GM06990 (cell line): ENCODE results near the gene YIPF2.

Experiments used
- DNase-seq: peaks from one replicate; pipeline ENCODE4 v3.0.0-alpha.2; 2011; ENCODE audit not compliant: insufficient read length; ENCODE audit errors: extremely low read depth
- H3K27me3 ChIP-seq: replicated peaks from 2 replicates; pipeline ENCODE4 v1.6.0; 2011; ENCODE audit warnings: low read length; ENCODE audit not compliant: control insufficient read depth, insufficient read depth
- H3K36me3 ChIP-seq: 2 replicates; pipeline ENCODE4 v1.5.1; 2011; ENCODE audit warnings: low read length; ENCODE audit not compliant: control insufficient read depth, insufficient read depth
- H3K4me3 ChIP-seq: replicated peaks from 2 replicates; pipeline ENCODE4 v1.5.1; 2011; ENCODE audit warnings: low read depth, mild to moderate bottlenecking, control low read depth, low read length
- TF ChIP-seq, protein P1 (sequence below): IDR thresholded peaks from 2 replicates; pipeline ENCODE4 v1.5.1; 2011; ENCODE audit warnings: low read length, control low read depth, mild to moderate bottlenecking, inconsistent platforms; ENCODE audit not compliant: insufficient read depth, poor library complexity, severe bottlenecking

YIPF2 gene

DNA sequence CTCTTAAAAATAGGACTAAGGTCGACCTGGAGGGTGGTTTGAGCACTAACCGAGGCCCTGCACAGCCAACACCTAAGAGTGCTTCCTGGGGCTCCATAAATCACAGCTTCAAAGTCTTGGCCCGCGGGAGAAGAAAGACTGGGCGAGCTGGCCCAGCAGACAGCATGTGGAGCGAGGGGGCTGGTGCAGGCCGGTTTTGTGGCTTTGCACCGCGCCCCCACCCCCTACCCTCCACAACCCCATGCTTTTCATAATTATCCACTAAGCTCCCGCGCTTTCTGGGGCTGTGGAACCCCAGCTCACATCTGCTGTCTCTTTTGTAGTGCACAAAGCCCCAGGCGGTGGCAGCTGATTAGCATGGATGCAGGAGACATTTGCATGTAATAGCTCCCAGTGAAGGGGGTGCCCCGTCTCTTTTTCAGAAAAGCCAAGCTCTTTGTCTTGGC, 40.0 kb downstream of the YIPF2 start:
- no peaks in the 10 kb centered on the region for H3K27me3 ChIP-seq
- peaks cover 4% of the 10 kb centered on the region for H3K36me3 ChIP-seq
- TF ChIP-seq, protein P1, sequence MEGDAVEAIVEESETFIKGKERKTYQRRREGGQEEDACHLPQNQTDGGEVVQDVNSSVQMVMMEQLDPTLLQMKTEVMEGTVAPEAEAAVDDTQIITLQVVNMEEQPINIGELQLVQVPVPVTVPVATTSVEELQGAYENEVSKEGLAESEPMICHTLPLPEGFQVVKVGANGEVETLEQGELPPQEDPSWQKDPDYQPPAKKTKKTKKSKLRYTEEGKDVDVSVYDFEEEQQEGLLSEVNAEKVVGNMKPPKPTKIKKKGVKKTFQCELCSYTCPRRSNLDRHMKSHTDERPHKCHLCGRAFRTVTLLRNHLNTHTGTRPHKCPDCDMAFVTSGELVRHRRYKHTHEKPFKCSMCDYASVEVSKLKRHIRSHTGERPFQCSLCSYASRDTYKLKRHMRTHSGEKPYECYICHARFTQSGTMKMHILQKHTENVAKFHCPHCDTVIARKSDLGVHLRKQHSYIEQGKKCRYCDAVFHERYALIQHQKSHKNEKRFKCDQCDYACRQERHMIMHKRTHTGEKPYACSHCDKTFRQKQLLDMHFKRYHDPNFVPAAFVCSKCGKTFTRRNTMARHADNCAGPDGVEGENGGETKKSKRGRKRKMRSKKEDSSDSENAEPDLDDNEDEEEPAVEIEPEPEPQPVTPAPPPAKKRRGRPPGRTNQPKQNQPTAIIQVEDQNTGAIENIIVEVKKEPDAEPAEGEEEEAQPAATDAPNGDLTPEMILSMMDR = no peak
- no peak overlapping the region for H3K4me3 ChIP-seq
- DNase-seq = no peak

DNA sequence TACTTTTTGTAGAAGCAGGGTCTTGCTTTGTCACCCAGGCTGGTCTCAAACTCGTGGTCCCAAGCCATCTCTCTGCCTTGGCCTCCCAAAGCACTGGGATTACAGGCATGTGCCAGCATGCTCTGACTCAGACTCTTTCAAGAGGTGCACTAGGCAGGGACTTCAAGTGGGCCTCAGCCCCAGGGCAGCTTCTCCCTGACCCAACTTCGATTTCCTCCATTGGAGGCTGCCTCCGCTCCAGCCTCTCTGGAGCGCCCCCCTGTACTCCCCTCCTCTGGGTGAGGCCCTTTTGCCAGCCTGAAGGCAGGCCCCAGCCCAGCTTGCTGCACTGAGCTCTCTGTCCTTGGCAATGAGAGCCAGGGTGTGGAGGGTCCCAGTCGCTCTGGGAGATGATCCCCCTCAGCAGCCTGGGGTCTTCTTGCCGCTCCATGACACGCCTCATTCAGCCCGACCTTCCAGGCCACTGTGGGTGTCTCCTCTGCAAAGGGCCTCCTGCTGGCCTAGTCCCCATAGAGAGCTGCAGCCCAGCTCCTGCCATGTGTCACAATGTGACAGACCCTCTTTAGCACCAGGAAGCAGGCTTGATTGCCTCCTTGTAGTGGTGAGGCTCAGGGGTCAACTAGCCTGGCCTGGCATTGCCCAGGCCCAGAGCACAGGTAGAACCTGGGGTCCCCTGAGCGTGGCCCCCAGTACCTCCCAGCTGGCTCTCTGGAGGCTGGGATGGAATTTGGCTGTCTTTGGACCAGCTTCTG, 40.6 kb downstream of the YIPF2 start:
- TF ChIP-seq, protein P1 = no peak
- no peak for DNase-seq

DNA sequence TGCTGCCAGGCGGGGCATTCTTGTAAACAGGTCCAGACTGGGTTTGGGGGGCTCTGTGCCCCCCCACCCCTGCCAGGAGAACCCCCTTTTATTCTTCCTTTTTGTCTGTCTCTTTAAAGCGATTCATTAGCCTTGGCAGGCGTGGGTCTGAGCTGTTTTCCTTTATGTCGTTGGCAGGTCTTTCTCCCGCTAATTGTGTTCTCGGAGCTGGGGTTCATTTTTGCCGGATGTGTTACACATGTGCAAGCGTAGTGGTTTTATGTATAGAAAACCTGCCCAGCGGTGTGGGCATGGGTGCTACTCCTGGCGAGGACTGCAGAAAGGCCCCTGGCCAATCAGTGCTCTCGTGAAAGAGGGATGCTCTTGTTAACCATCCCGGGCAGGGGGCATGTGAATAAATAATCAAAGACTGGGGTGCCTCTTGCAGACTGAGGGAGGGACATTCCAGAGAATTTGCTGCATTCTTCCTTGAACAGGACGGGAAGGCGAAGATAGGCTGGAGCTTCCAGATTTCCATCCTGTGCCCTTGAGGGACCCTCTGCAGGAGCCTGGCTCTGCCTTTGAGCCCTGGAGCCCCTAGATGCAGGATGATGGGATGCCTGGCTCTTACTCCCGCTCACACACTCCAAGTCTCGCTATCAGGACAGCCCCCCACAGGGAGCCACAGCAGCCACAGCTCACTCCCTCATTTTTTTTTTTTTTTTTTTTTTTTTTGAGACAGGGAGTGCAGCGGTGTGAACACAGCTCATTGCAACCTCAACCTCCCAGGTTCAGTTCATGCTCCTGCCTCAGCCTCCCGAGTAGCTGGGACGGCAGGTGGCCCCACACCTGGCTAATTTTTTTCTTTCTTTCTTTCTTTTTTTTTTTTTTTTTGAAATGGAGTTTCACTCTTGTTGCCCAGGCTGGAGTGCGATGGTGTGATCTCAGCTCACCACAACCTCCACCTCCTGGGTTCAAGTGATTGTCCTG, 43.0 kb downstream of the YIPF2 start:
- H3K4me3 ChIP-seq = no peak overlapping the region

More for the DNA sequence above, 40.6 kb downstream of the YIPF2 start:
- Histone ChIP-seq H3K4me3 (no peak overlapping the region), H3K27me3 (no peaks in the 10 kb centered on the region), H3K36me3 (peaks cover 4% of the 10 kb centered on the region)

DNA sequence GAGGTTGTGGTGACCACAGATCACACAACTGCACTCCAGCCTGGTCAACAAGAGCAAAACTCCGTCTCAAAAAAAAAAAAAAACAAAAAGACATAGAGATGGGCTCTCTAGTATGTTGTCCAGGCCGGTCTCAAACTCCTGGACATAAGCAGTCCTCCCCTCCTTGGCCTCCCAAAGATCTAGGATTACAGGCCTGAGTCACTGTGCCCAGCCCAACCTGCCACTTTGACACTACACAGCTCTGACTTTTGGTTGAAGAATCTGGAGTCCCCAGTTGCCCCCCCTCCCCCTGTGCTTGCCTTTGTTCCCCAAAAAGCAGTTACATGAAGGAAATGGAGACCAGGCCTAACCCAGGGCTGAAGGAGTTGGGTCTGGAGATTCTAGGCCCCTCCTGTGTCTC, 44.2 kb downstream of the YIPF2 start:
- Histone ChIP-seq H3K36me3 (peaks cover 6% of the 10 kb centered on the region), H3K27me3 (no peaks in the 10 kb centered on the region), H3K4me3 (no peak overlapping the region)
- TF ChIP-seq, protein P1 = no peak
- DNase-seq = no peak

More for the DNA sequence above, 43.0 kb downstream of the YIPF2 start:
- no peak for DNase-seq
- Histone ChIP-seq H3K27me3 (no peaks in the 10 kb centered on the region), H3K36me3 (peaks cover 6% of the 10 kb centered on the region)
- TF ChIP-seq, protein P1 = no peak

DNA sequence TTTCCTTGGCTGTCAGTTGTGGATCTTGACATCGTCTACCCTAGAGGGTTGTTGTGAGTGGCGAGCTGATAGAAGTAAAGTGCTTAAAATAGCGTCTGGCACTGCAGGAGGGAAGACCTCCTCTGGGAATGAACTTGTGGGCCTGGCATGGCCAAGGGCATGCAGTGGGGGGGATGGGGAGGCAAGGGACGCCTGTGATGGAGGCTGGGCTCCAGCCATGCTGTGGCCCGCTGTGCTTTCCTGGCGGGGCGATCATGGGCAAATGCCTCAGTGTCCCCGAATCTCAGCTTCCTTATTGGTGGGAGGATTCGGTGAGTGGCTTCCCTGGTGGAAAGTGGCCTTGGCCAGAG, 46.4 kb downstream of the YIPF2 start:
- Histone ChIP-seq H3K4me3 (no peak overlapping the region), H3K36me3 (peaks cover 6% of the 10 kb centered on the region), H3K27me3 (no peaks in the 10 kb centered on the region)
- DNase-seq = no peak
- TF ChIP-seq, protein P1 = no peak
